Caco-2 (cell line): ENCODE measurements around the gene MACC1. TPM values are rescaled to one million over a fixed set of nuclear protein-coding genes. Genes with fewer than 3 reads are reported as not detected.

Experiments used
- BruUV-seq: library from RNA; stranded (reverse); fragments of 400-500 nt; replicated peaks from 2 replicates; lab custom pipeline; 2021; lab: Mats Ljungman, UMichigan
- CTCF ChIA-PET: fragments of 300-600 bp; sonication (Branson Sonifier 250); formaldehyde crosslinking; loops from one replicate; lab custom pipeline; 2022; ENCODE audit warnings: antibody characterized with exemption; lab: Charles Lee
- POLR2A ChIA-PET: fragments of 300-600 bp; sonication (Branson Sonifier 250); formaldehyde crosslinking; loops from one replicate; lab custom pipeline; 2022; ENCODE audit warnings: antibody characterized with exemption; lab: Charles Lee
- DNase-seq, 2 experiments: peaks; one replicate each; pipeline versions ENCODE4 v3.0.0 to v3.0.0-alpha.2; 2020 to 2022
- H3K27me3 ChIP-seq: replicated peaks from 2 replicates; pipeline ENCODE4 v1.6.0; 2011; ENCODE audit warnings: low read length; ENCODE audit not compliant: control insufficient read depth, insufficient read depth
- H3K36me3 ChIP-seq: 2 replicates; pipeline ENCODE4 v1.5.1; 2011; ENCODE audit warnings: low read length; ENCODE audit not compliant: control insufficient read depth, insufficient read depth
- H3K4me1 ChIP-seq: fragments of 250-450 bp; sonication (Bioruptor Pico); 2 replicates; pipeline ENCODE4 v1.5.1; 2020; ENCODE audit warnings: mild to moderate bottlenecking
- H3K4me3 ChIP-seq: 2 replicates; pipeline ENCODE4 v1.5.1; 2011; ENCODE audit warnings: low read depth, mild to moderate bottlenecking, control low read depth, low read length
- H3K9me3 ChIP-seq: fragments of 250-450 bp; sonication (Bioruptor Pico); 2 replicates; pipeline ENCODE4 v1.5.1; 2020; ENCODE audit warnings: mild to moderate bottlenecking, moderate library complexity
- H3K27ac Mint-ChIP-seq: one replicate; pipeline ENCODE4 v1.8.0; 2022; ENCODE audit warnings: mixed read lengths; ENCODE audit not compliant: unreplicated experiment
- H3K27me3 Mint-ChIP-seq: one replicate; pipeline ENCODE4 v1.8.0; 2022; ENCODE audit warnings: mixed read lengths; ENCODE audit not compliant: insufficient read depth, unreplicated experiment
- H3K36me3 Mint-ChIP-seq: one replicate; pipeline ENCODE4 v1.8.0; 2022; ENCODE audit warnings: mild to moderate bottlenecking, mixed read lengths; ENCODE audit not compliant: insufficient read depth, unreplicated experiment
- H3K4me1 Mint-ChIP-seq: one replicate; pipeline ENCODE4 v1.8.0; 2022; ENCODE audit warnings: low read depth, mixed read lengths; ENCODE audit not compliant: unreplicated experiment
- H3K4me3 Mint-ChIP-seq: one replicate; pipeline ENCODE4 v1.8.0; 2022; ENCODE audit warnings: mild to moderate bottlenecking, moderate library complexity, mixed read lengths; ENCODE audit not compliant: unreplicated experiment
- H3K9me3 Mint-ChIP-seq: one replicate; pipeline ENCODE4 v1.8.0; 2022; ENCODE audit warnings: mixed read lengths; ENCODE audit not compliant: unreplicated experiment
- intact Hi-C: fragments of 100-400 bp; cut with micrococcal nuclease; formaldehyde crosslinking; loops from one replicate; pipeline ENCODE4 v1.10.0; 2022; ENCODE audit not compliant: unreplicated experiment
- total RNA-seq: library from RNA; stranded (reverse); gene quantifications from 2 replicates; pipeline ENCODE4 v1.2.3, GENCODE V29; 2022
- TF ChIP-seq, protein P1 (sequence below), 2 experiments: fragments of 200-600 bp in 1 of 2; IDR thresholded peaks; 1 replicate in 1 of 2; 2 replicates in 1 of 2; pipeline versions ENCODE4 v1.5.1 to v1.8.0; 2011 to 2022; ENCODE audit warnings: antibody characterized with exemption in 1 of 2, control low read depth in 1 of 2, inconsistent platforms in 1 of 2, low read depth in 1 of 2, low read length in 1 of 2, mild to moderate bottlenecking in 1 of 2, moderate library complexity in 1 of 2; ENCODE audit not compliant: insufficient read depth in 1 of 2, severe bottlenecking in 1 of 2, unreplicated experiment in 1 of 2

The MACC1 gene
- total RNA-seq, 1 experiment from 2014 or later, result 87.7 TPM

DNA sequence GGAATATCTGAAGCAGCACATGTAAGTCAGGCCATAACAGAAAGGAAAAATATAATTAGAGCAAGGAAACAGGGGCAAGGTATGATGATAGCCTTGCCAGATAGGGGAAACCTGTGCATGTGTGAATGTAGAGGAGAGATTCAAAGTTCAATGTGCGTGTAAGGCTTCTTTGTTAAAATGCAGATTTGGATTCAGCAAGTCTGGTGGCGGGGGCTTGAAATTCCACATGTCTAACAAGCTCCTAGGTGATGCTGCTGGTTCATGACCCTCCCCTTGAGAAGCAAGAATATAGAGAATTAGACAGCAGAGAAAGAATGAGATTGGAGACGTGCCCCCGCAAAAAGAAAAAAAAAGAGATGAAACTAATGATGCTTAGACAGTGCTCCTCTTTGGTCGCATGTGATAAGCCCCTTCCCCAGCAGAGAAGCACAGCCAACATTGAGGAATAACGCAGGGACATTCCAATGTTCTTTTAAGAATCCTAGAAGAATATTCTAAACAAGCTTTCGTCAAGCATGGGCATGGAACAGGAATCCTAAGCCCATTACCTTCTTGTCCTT lies 21.1 kb upstream of the MACC1 start:
- no peak overlapping the region for H3K27ac Mint-ChIP-seq
- no peak for DNase-seq
- BruUV-seq, result no TSS peak
- H3K27me3 Mint-ChIP-seq, result no peaks in the 10 kb centered on the region
- peaks cover 28% of the 10 kb centered on the region for H3K4me1 Mint-ChIP-seq
- Histone ChIP-seq H3K4me1 (peaks cover 26% of the 10 kb centered on the region), H3K27me3 (no peaks in the 10 kb centered on the region), H3K4me3 (no peak overlapping the region), H3K36me3 (no peaks in the 10 kb centered on the region), H3K9me3 (no peaks in the 10 kb centered on the region)
- no peaks in the 10 kb centered on the region for H3K36me3 Mint-ChIP-seq
- no peak overlapping the region for H3K4me3 Mint-ChIP-seq
- ChIA-PET CTCF (no interaction called here), POLR2A (no interaction called here)
- intact Hi-C loops, result no loop called here
- no peaks in the 10 kb centered on the region for H3K9me3 Mint-ChIP-seq
- TF ChIP-seq, protein P1, sequence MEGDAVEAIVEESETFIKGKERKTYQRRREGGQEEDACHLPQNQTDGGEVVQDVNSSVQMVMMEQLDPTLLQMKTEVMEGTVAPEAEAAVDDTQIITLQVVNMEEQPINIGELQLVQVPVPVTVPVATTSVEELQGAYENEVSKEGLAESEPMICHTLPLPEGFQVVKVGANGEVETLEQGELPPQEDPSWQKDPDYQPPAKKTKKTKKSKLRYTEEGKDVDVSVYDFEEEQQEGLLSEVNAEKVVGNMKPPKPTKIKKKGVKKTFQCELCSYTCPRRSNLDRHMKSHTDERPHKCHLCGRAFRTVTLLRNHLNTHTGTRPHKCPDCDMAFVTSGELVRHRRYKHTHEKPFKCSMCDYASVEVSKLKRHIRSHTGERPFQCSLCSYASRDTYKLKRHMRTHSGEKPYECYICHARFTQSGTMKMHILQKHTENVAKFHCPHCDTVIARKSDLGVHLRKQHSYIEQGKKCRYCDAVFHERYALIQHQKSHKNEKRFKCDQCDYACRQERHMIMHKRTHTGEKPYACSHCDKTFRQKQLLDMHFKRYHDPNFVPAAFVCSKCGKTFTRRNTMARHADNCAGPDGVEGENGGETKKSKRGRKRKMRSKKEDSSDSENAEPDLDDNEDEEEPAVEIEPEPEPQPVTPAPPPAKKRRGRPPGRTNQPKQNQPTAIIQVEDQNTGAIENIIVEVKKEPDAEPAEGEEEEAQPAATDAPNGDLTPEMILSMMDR (IDR thresholded peaks at IDR 0.05; ENCODE audit: insufficient read depth in 1 of 2, low read depth in 1 of 2, low read length in 1 of 2, severe bottlenecking in 1 of 2, unreplicated experiment in 1 of 2), result no peak

DNA sequence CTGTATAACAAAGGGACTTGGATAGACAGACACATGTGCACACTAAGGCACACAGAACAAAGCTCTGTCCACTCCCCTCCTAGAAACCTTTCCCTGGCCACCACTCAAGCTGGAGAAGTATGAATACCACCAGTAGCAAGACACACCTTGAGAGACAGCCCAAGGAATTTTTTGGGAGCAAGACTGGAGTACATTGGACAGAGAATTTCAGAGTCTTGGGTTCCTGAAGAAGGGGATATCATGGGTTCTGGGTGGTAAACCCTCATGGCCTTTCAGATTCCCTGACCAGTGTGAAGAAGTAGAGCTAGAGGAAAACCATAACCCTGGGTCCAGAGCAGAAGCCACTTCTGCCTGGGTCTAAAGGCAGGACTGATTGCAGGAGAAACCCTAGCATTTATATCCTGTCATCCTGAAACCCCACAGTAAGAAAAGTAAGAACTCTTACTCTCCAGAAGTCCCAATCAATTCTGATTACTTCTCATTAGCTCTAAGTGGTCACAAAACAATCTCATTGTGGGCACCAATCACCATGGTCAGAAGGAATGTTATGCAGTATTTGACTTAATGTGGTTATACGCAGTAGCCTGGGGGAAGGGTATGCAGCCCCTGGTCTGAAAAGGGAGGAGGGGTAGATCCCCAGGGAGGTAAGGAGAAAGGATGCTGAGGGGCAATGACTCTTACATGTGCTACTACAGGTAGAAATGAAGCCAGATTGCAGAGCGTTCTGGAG lies 20.4 kb upstream of the MACC1 start:
- no peak overlapping the region for H3K27ac Mint-ChIP-seq
- POLR2A ChIA-PET, result no interaction called here

DNA sequence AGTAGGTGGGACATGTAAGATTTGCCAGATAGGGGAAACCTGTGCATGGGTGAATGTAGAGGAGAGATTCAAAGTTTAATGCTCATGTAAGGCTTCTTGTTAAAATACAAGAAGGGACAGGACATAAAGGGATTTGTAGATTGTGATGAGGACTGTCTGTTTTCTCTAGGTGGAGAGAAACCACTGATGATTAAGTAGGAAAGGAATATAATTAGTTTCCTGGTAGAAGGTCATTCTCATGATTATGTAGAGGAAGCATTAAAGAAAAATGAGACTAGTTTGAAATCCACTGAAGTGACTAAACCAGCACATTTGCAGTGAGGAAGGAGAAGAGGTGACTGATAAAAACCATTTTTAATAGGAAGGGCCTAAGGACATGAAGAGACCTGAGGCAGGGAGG lies 19.6 kb upstream of the MACC1 start:
- H3K9me3 Mint-ChIP-seq, result peaks cover 10% of the 10 kb centered on the region
- no peak overlapping the region for H3K4me3 Mint-ChIP-seq
- TF ChIP-seq, protein P1 (IDR thresholded peaks at IDR 0.05; ENCODE audit: insufficient read depth in 1 of 2, low read depth in 1 of 2, low read length in 1 of 2, severe bottlenecking in 1 of 2, unreplicated experiment in 1 of 2), result no peak
- H3K4me1 Mint-ChIP-seq, result peaks cover 24% of the 10 kb centered on the region
- no peak for DNase-seq
- no peak overlapping the region for H3K4me3 ChIP-seq
- no peaks in the 10 kb centered on the region for H3K27me3 ChIP-seq
- CTCF ChIA-PET, result no interaction called here
- no peaks in the 10 kb centered on the region for H3K9me3 ChIP-seq
- intact Hi-C loops, result loop anchor here (1.0 kb wide), 1 partner anchor 8 kb away; no protein-coding TSS in a partner anchor
- H3K27ac Mint-ChIP-seq, result peak overlapping the region; percentile 26
- no peaks in the 10 kb centered on the region for H3K36me3 Mint-ChIP-seq
- no peaks in the 10 kb centered on the region for H3K27me3 Mint-ChIP-seq
- no peaks in the 10 kb centered on the region for H3K36me3 ChIP-seq
- POLR2A ChIA-PET, result no interaction called here
- no TSS peak for BruUV-seq
- peaks cover 20% of the 10 kb centered on the region for H3K4me1 ChIP-seq

More for the DNA sequence above, 20.4 kb upstream of the MACC1 start:
- Histone ChIP-seq H3K36me3 (no peaks in the 10 kb centered on the region), H3K4me1 (peaks cover 26% of the 10 kb centered on the region), H3K9me3 (no peaks in the 10 kb centered on the region), H3K27me3 (no peaks in the 10 kb centered on the region), H3K4me3 (no peak overlapping the region)
- Mint-ChIP-seq H3K36me3 (no peaks in the 10 kb centered on the region), H3K4me3 (no peak overlapping the region), H3K27me3 (no peaks in the 10 kb centered on the region), H3K9me3 (peaks cover 5% of the 10 kb centered on the region), H3K4me1 (peaks cover 28% of the 10 kb centered on the region)
- no TSS peak for BruUV-seq
- TF ChIP-seq, protein P1 (IDR thresholded peaks at IDR 0.05; ENCODE audit: insufficient read depth in 1 of 2, low read depth in 1 of 2, low read length in 1 of 2, severe bottlenecking in 1 of 2, unreplicated experiment in 1 of 2), result no peak
- DNase-seq, result no peak
- CTCF ChIA-PET, result no interaction called here
- intact Hi-C loops, result no loop called here
